ENCODE measurements around the gene MOB2. TPM values are rescaled to one million over a fixed set of nuclear protein-coding genes. Genes with fewer than 3 reads are reported as not detected.

Gene MOB2
- total RNA-seq, 4 donors from 2014 or later, result 27.3 to 64.9 (median 34.1) TPM

GRCh38 chr11:1490651-1491050 is 4.1 kb upstream of the MOB2 start:
- no peak for DNase-seq (ENCODE audit: low spot score)
- TF ChIP-seq CTCF (IDR thresholded peaks at IDR 0.05), result no peak
- no peak for ATAC-seq (ENCODE audit: low FRiP score)

- DNase-seq (ENCODE audit: low spot score), result no peak
- ATAC-seq (ENCODE audit: low FRiP score), result no peak
- TF ChIP-seq CTCF (IDR thresholded peaks at IDR 0.05), result no peak
Measured at GRCh38 chr11:1488575-1489180, 2.1 kb upstream of the MOB2 start.

GRCh38 chr11:1487851-1488574 is 1.4 kb upstream of the MOB2 start:
- ATAC-seq (ENCODE audit: low FRiP score) (no peak), DNase-seq (ENCODE audit: low spot score) (no peak)
- TF ChIP-seq CTCF (IDR thresholded peaks at IDR 0.05), result no peak

- DNase-seq (ENCODE audit: low spot score) (no peak), ATAC-seq (ENCODE audit: low FRiP score) (no peak)
- no peak for TF ChIP-seq CTCF (IDR thresholded peaks at IDR 0.05)
Measured at GRCh38 chr11:1487091-1487850, 692 bp upstream of the MOB2 start.

- ATAC-seq (ENCODE audit: low FRiP score) (no peak), DNase-seq (ENCODE audit: low spot score) (no peak)
- TF ChIP-seq CTCF (IDR thresholded peaks at IDR 0.05), result no peak
Measured at GRCh38 chr11:1485504-1485885, 1.1 kb downstream of the MOB2 start.

- no peak for TF ChIP-seq CTCF (IDR thresholded peaks at IDR 0.05)
- no peak for DNase-seq (ENCODE audit: low spot score)
- ATAC-seq (ENCODE audit: low FRiP score), result no peak
Measured at GRCh38 chr11:1484695-1485503, 1.7 kb downstream of the MOB2 start.
